ENCODE measurements around the gene DYRK1A.

Gene DYRK1A

DNA sequence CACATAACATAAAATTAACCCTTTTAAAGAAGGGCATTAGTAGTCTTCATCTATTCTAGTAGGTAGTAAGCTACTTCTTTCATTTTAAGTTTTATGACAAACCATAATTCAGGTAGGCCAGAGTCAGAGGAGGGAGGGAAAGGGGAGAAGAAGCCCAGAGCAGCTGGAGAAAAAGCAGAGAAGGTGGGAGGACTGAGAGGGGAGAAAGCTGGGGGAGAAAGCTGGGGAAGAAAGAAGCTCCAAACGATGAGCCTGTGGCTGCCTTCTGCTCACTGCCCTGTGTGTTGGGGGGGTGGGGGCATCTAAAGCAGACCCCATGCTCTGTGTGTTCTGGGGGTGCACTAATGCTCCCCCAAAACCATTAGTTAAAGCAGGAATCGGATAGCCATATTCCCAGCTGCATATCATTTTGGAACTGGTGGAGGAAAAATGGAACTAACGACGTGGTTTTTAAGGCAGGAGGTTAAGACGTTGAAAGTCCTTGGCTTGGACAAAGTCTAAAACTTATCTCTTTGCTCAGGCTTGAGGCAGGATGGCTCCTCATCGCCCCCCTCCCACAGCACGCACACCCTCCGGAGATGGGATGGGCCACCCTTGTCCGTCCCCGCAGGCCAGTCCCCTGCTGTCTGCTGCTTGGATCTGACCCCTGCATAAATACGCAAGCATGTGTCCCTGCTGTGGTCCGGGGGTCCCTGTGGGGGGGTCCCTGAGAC is 184.2 kb downstream of the DYRK1A start:
- no peak for DNase-seq (ENCODE audit: low read depth)

DNA sequence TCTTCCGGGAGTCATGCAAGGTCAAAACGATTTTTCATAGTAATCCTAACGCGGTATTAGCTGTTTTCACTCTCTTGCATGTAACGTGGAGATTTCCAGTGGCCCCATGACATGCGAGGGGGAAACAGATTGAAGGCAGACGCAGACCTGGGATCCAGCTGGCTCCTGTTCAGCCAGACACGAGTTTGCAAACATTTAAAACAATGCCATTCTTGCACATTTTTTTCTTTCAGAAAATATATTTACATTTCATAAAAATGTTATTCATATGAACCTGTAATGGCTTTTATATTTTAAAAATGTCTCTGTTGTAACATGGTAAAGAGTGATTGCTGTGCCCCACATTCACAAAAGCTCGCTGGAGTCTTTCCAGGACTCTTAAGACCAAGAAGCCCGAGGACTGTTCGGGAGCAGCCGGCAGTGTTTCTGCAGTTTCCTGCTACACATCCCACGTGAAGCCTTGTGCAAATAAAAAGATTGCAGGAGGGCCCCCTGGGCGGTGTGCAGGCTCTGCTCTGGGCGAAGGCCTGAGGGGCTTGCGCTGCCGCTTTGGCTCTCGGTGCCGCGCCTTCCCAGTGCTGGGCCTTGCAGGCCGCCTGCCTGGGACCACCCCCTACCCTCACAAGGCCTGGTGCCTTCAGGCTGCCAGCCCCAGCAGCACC is 184.9 kb downstream of the DYRK1A start:
- DNase-seq (ENCODE audit: low read depth): no peak

DNA sequence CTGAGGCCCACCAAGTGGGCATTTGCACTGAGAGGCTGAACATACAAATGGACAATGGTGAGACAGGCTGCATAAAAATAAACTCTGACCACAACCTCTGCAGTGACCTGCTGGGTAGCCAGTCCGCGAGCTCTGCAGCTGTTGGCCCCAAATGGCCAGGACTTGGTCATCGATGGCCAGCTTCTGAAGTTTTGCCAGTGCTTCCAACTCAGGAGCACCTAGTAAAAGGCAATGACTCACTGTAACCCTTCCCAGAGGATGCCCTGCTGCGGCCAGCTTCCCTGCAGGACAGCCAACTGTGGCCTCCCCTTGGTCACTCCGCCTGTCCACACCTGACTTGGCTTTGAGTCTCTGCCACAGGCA is 185.4 kb downstream of the DYRK1A start:
- no peak for DNase-seq (ENCODE audit: low read depth)

DNA sequence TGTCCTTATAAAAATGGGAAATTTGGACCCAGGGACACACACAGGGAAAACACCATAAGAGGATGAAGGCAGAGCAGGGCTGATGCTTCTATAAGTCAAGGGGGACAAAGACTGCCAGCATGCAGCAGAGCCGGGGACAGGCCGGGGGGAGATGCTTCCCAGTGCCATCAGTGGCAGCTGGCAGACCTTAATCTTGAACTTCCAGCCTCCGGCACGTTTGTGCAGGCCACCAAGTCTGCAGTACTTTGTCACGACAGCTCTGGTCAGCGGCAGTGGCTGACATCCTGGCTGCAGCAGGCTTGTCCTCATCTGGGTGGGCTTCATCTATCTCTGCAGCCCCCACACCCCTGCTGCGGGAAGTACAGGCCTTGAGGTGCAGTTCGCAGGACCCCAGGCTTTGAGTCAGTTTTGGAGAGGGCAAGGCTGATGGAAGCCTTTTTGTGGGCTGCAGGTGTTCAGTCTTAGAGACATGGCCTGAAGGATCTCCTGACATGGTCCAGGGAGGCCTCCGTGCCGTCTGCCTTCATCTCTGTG is 186.0 kb downstream of the DYRK1A start:
- DNase-seq (ENCODE audit: low read depth): no peak

DNA sequence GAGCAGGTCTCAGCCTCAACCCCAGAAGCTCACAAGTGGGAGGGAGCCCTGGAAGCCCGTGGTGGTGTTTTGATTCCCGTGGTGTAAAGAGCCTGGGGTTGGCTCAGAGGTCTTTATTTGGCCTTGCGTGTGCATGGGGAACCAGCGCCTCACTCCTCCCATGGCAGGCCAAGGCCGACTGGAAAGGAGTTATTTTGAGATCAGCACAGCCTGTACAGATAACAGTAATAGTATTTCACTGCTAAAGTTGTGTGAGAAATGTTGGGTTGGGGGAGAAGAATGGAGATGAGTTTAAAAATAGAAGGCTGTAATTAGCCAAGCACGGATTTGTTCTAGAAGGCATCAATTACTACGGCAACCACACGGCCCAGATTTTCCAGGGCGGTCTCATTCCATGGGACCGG is 186.5 kb downstream of the DYRK1A start:
- no peak for DNase-seq (ENCODE audit: low read depth)

DNA sequence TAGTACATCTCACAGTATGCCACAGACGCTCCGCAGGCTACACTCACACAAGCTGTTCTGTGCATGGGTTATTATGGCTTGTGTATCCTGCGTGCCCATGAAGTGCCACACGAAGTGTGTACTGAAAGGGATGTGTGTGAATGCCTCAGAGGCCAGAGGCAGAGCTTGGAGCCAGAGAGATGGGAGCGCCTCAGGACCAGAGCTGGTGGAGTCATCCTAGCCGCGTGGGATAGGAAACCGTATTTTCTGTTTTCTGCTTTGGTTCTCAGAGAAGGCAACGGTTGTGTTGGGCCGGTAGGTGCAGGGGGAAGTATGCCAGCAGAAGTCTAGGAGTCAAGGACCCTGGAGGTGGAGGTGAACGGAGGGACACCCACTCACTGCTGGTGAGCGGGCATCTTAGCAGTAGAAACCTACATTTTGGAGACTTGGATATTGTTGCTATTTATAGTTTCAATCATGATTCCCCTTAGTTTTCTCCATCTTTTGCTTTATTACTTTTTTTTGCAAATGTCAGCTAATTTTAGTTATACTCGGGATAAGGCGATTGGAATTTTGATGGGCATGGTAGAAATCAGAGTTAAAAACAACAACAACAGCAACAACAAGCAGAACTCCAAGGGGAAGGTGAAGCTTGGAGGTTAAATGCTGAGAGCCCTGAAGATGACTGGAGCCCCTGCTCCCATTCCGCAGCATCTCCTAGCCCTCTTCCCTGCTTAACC is 188.2 kb downstream of the DYRK1A start:
- DNase-seq (ENCODE audit: low read depth): no peak

DNA sequence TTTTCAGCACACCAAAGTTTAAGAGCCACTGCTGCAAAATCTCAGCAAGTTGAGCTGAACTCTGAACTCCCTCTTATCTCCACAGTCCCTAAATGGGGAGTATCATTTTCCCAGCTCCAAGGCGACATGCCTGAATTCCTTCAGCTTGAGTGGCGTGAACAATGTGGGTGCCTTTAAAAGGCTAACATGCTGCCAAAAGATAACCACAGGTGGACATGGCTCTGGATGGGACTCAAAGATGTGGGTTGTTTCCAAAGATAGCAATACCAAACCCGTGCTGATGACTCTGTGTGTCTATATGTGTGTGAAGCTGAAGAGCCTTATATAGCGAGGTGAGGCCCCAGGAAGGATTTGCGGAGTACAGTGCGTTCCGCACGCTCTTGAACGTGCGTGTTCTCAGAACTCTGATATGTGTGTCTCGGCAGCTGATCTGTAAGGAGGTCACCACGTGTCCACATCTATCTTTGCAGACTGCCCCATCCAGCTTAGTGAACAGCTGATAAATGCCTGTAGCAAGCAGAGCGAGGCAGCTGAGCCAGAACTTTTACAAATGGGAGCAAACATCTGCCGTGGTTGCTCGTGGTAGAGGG is 189.2 kb downstream of the DYRK1A start:
- DNase-seq (ENCODE audit: low read depth): no peak

DNA sequence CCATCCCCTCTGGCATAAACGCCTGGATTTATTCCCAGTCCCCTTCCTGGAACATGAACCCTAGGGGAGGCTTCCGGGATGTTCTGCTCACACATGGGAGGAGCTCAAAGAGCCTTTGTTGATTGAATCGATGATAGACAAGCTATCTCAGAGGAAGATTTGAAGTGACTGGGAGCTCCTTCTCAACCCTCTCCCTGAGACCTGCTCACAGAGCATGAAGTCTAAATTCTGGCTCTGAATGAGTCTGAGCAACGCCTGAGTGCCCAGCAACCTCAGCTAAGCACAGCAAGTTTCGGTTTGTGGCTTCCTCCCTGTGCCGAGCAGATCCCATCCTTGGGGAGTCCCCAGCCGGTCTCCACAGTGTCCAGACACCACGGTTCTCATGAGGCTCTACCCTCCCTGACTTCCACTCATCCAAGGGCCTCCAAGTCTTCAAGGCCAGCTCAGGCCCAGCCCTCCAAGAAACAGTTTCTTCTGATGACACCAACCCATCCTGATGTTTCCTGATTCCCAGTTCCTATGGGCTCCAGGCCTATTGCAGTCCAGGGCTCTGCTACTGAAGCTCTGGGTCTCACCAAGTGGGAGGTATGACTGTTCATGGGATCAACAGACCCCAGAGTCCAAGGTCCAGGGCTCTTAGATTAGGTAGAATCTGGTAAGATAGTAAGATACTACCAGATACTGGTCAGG is 190.8 kb downstream of the DYRK1A start:
- DNase-seq (ENCODE audit: low read depth): no peak

DNA sequence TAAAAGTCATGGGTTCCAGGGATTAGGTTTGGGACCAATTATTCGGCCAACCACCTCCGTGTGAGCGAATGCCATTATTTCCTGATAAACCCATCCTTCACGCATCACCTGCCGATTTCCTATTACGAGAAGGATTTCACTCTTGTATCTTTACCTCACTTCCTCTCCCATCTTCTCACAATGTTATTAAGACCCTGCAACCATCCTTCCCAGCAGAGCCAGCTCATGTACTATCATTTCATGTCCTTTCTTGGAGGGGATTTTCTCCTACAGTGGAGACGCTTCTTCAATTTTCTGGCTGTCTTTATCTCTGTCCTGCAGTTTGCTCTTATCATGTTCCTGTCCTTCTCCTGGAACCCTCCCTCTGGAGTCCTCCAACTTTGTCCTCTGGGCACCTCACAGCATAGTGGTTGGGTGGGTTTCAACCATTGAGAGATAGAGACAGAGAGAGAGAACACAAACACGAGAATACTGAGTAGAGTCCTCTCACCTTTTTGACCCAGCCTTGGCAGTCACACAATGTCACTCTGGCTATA is 192.2 kb downstream of the DYRK1A start:
- DNase-seq (ENCODE audit: low read depth): no peak

DNA sequence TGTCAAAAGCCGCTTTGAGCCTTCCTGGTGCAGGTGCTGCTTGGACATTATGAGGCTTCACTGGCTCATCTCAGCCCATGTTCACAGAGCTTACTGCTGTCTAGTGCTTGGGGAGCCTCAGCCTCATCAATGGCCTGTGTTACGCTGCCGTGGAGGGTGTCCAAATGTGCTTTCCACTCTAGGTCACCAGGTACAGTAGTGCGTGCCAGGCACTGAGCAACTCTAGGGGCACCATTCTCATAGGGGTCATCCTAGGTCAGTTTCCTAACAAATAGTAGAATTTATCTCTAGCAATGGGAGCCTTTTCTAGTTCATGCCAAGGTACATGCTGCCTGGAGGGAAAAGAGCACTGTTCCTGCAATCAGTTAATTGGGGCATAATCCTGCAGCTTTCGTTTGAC is 193.8 kb downstream of the DYRK1A start:
- DNase-seq (ENCODE audit: low read depth): no peak

DNA sequence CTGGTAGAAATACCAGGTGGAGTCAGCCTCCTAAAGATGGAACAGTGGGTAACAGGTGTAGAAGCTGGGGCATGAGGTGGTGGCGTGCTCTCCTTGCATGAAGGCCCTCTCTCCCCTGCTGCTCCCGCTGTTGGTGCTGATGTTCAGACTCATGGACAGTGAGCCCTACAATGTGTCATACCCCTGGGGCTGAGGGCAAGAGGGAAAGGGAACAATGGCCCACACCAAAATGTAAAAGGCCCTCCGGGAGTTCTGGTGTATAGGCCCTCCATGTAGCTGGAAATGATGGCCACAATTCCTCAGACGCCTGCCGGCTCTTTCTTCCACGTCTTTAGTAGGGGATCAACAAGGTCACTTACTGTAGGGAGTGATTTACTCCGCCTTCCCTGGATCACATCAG is 194.9 kb downstream of the DYRK1A start:
- DNase-seq (ENCODE audit: low read depth): no peak

DNA sequence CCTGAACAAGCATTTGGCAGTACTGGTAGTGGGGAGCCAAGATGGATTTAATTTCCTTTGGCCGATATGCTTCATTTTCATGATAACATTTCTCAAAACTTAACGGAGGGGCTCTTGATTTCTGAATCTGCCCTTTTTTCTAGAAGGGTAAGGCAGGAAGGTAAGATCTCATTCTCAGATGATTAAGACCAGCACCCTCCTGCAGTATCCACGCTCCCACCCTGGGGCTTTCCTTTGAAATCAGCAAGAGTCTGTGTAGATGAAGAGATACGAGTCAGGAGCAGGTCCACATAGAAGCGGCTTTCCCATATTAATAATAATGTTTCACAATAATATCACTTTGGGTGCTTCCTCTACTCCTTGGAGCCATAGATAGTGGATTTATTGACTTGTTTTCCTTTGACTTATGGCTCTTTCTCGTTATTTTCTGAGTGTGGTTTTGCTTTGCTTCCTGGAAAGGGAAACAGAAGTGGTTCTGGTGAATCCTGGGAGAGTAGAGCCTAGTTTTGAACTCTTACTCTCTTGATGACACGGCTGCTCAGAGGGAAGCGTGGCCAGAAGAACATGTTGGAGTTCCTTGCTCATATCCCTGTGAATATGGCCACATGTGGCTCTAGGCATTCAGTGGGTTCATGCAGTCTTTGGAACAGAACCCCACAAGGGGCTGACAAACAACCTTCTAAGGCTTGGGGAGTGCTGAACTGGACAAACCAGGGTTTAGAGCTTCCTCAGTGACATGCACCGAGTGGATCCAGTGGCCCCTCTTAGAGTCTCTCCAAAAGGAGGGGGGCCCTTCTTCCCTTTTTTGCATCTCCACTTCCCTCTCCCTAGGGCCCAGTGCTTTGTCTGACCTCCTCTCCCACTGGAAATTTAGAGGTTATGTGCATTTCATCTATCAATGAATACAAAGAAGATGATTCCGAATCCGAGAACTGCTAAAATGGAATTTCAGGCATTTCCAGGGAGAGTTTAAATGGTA is 195.7 kb downstream of the DYRK1A start:
- DNase-seq (ENCODE audit: low read depth): no peak

DNA sequence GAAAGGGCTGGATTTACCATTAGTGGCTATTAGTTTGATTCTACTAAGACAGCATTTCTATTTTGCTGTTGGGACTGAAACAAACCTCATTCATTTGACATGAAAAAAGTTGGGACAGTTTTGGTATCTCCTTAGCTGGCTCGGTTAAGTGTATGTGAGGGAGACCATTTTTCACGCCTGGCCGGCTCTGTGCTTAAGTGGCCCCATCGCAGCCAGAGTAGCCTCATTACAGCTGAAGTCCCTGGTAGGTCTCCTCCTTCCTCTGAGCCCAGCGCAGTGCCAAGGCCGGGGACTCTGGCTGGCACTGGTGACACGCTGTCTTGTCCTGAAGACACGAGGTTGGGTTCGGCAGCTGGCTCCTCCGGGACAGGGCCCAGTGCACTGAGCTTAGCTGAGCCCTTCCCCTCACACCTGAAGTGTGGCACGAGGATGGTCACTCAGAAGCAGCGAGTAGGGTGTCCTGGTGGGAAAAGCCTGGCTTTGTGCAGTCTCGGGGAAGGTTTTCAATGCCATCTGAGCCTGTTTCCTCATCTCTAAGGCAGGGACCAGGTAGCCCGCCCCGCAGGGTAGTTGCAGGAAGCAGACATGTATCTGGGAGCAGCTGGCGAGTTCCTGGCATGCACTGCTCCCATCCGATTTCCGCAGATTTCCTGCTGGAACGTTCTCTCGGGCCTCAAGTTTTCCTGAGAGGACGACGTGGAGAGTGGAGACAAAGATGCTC is 196.5 kb downstream of the DYRK1A start:
- DNase-seq (ENCODE audit: low read depth): peak; percentile 14

DNA sequence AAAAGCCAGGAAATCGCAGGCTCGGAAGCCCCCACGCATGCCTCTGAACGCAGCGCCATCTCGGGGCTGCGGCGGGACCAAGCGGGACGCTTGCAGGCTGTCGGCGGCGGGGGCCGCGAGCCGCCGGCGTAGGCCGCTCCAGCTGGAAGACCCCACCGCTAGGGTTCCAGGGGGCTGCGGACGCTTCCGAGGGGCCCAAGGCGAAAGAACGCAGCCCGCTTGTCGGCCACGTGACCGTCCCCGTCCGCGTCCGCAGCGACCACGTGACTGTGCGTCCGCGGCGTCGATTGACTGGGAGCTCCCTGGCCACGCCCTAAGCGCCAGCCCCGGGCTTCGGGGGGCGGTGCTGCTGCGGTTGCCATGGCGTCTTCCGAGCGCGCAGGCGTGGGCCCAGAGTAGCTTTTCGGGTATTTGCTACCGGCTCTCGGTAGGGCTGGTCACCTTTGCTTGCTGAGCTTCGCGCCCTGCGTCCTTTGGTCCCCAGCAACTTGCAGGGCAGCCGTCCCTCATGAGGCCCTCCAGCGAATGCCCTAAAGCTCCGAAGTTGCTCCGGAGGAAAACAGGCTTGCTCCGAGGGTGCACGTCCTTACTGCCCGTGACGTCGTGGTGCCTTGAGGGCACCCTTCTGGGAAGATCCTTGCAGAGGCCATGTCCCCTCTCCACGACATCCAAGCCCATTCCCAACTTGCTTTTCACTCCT is 197.2 kb downstream of the DYRK1A start:
- DNase-seq (ENCODE audit: low read depth): peak; percentile 86

DNA sequence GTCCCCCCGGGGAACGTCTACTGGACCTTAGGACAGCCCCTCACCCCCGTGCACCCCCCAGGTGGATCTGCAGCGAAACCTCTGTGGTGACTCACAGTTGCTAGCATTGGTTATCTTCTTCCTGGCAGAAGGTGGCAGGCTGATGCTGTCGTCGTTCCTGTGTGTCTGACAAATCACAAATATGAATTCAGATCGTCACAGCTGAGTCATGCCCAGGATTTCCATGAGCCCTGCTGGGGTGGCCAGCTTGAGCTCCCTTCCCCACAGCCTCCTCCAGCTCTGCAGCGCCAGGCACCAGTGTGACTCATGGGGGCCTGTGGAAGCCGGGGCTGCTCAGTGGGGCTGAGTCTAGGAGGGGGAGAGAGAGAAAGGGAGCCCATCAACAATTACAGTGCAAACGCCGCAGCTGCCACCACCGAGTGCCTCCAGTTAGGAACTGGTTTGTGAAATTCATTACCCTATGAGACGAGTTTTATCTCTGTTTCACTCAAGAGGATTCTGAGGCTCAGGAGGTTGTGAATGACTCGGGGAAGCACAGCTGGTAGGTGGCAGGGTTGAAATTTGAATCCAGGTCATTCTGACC is 197.9 kb downstream of the DYRK1A start:
- DNase-seq (ENCODE audit: low read depth): peak; percentile 73

DNA sequence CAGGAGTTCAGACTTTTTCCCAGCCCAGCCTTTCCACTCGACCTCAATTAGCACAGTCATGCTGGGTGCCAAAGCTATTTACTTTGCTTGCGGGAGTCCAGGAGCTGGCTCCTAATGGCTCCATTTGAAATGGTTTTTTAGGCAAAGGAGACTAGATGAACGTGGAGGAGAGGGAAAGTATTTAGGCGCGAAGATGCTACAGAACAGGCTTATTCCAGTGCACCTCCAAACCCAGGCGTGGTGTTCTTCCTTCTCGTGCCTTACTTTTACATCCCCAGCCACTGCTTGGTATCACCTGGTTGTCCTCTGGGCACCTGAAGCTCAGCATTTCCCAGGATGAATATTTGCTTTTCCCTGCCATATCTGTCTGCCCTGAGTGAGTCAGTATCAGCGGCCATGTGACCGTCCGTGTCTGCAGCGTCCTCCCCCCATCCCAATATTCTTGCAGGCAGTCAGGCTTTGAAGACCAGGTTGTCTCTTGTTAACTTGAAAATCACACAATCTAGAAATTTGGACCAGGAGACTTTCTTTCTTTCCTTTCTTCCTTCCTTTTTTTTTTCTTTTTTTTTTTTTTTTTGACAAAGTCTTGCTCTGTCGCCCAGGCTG is 198.5 kb downstream of the DYRK1A start:
- no peak for DNase-seq (ENCODE audit: low read depth)

DNA sequence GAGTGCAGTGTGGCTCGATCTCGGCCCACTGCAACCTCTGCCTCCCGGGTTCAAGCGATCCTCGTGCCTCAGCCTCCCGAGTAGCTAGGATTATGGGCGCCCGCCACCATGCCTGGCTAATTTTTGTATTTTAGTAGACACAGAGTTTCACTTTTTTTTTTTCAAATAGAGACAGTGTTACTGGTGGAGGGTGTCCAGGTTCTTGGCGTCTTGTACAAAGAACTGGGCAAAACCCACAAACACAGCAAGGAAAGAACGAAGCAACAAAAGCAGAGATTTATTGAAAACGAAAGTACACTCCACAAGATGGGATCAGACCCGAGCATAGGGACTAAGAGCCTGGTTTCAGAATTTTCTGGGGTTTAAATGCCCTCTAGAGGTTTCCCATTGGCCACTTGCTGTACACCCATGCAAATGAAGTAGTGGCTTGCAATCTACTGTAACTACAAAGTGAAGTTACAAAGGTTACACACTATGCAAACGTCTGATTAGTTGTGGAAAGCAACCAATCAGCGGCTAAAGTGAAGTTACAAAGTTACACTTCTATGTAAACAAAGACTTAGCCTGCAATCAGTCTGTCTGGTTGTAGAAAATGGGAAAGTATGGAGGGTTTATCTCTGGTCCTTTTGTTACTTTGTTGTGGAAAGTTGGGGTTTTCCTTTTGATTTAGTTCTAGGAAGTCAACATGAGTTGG is 199.1 kb downstream of the DYRK1A start:
- no peak for DNase-seq (ENCODE audit: low read depth)

All from activated T-cell treated with anti-CD3 and anti-CD28 coated beads for 1 hour (primary cell).